Stimulated activated CD4-positive, alpha-beta T cell treated with anti-CD3 and anti-CD28 coated beads, Interleukin-15, amount 100 ng/mL, for 24 hours (primary cell): ENCODE results near the gene ARL14EP.

ENCODE experiments used
- DNase-seq: peaks from one replicate; pipeline ENCODE4 v3.0.0-alpha.2; 2020

The ARL14EP gene

GRCh38 chr11:30329150-30329940, 6.4 kb downstream of the ARL14EP start:
- no peak for DNase-seq

GRCh38 chr11:30333405-30333804, 10.5 kb downstream of the ARL14EP start:
- DNase-seq, result no peak

GRCh38 chr11:30342736-30343166, 19.8 kb downstream of the ARL14EP start:
- DNase-seq, result no peak

GRCh38 chr11:30344085-30344484, 21.2 kb downstream of the ARL14EP start:
- DNase-seq, result no peak

GRCh38 chr11:30345644-30346043, 22.7 kb downstream of the ARL14EP start:
- no peak for DNase-seq

- no peak for DNase-seq
These were observed 23.3 kb downstream of the ARL14EP start for GRCh38 chr11:30346068-30346688.

GRCh38 chr11:30348035-30348434, 25.1 kb downstream of the ARL14EP start:
- no peak for DNase-seq

GRCh38 chr11:30349885-30350284, 27.0 kb downstream of the ARL14EP start:
- no peak for DNase-seq

GRCh38 chr11:30350384-30350783, 27.5 kb downstream of the ARL14EP start:
- no peak for DNase-seq

- no peak for DNase-seq
These were observed 28.2 kb downstream of the ARL14EP start for GRCh38 chr11:30351061-30351460.

- no peak for DNase-seq
These were observed 33.5 kb downstream of the ARL14EP start for GRCh38 chr11:30356391-30356790.

- DNase-seq, result no peak
These were observed 35.0 kb downstream of the ARL14EP start for GRCh38 chr11:30357872-30358271.

GRCh38 chr11:30358536-30358935, 35.6 kb downstream of the ARL14EP start:
- DNase-seq, result no peak

GRCh38 chr11:30360741-30361140, 37.8 kb downstream of the ARL14EP start:
- DNase-seq, result no peak

GRCh38 chr11:30364139-30364836, 41.4 kb downstream of the ARL14EP start:
- DNase-seq, result no peak

- DNase-seq, result no peak
These were observed 42.1 kb downstream of the ARL14EP start for GRCh38 chr11:30364837-30365482.

GRCh38 chr11:30365793-30366517, 43.1 kb downstream of the ARL14EP start:
- no peak for DNase-seq

- DNase-seq, result no peak
These were observed 45.5 kb downstream of the ARL14EP start for GRCh38 chr11:30368394-30368793.

- no peak for DNase-seq
These were observed 47.3 kb downstream of the ARL14EP start for GRCh38 chr11:30370164-30370563.

GRCh38 chr11:30377347-30377746, 54.4 kb downstream of the ARL14EP start:
- DNase-seq, result no peak

GRCh38 chr11:30380846-30381245, 57.9 kb downstream of the ARL14EP start:
- DNase-seq, result no peak

- no peak for DNase-seq
These were observed 59.0 kb downstream of the ARL14EP start for GRCh38 chr11:30381879-30382278.
